Suppressor macrophage (primary cell): ENCODE results near the gene JPH3.

ENCODE experiments used
- DNase-seq, 4 experiments: peaks; one replicate each; pipeline ENCODE4 v3.0.0-alpha.2; 2020 to 2022

JPH3 gene

DNA sequence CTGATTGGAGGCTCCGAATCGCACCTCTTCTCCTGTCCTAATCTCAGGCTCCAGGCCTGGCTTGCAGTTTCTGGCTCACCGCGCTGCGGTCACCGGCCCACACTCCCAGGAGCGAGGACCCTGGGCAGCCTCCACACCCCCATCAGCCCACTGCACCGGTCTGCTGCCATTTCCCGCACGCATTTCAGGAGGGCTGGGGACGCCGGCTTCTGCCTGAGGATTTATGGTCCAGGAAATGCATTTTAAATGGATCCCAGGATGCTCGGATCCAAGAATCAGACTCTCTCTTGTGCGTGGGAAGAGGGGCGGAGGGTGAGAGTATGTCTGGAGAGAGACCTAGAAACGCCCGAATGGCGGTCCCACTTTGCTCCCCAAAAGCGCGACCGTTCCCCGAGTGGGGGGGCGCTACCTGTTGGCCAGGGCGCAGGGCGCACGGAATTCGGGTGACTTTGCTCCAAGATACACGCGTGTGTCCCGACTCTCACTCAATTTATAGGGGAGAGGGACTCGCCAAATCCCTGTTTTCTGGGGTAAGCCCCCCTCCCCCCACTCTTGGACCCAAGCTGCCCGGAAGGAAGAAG lies 817 bp upstream of the JPH3 start:
- DNase-seq = no peak

DNA sequence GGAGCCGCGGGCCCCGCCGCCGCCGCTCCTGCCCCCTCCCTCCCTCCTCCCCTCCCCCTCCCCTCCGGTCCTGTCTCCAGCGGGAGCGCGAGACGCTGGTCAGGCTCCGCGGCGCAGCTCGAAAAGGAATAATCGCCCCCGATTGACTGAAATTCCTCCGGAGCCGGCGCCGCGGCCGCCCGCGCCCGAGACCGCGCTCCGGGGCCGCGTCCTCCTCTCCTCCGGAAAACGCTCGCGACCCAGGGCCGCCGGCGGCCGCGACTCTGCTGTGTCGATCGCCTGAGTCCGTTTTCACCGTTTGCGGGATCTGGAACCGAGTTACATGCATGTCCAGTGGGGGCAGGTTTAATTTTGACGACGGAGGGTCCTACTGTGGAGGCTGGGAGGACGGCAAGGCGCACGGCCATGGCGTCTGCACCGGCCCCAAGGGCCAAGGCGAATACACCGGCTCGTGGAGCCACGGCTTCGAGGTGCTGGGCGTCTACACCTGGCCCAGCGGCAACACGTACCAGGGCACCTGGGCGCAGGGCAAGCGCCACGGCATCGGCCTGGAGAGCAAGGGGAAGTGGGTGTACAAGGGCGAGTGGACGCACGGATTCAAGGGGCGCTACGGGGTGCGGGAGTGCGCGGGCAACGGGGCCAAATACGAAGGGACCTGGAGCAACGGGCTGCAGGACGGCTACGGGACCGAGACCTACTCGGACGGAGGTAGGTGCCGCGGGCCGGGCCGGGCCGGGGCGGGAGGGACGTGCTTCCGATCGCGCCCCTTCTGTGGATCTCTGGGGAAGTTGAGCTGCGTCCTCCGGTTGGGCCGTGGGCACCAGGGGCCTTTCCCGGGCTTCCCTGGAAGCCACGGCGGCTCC lies 744 bp downstream of the JPH3 start:
- DNase-seq = no peak

DNA sequence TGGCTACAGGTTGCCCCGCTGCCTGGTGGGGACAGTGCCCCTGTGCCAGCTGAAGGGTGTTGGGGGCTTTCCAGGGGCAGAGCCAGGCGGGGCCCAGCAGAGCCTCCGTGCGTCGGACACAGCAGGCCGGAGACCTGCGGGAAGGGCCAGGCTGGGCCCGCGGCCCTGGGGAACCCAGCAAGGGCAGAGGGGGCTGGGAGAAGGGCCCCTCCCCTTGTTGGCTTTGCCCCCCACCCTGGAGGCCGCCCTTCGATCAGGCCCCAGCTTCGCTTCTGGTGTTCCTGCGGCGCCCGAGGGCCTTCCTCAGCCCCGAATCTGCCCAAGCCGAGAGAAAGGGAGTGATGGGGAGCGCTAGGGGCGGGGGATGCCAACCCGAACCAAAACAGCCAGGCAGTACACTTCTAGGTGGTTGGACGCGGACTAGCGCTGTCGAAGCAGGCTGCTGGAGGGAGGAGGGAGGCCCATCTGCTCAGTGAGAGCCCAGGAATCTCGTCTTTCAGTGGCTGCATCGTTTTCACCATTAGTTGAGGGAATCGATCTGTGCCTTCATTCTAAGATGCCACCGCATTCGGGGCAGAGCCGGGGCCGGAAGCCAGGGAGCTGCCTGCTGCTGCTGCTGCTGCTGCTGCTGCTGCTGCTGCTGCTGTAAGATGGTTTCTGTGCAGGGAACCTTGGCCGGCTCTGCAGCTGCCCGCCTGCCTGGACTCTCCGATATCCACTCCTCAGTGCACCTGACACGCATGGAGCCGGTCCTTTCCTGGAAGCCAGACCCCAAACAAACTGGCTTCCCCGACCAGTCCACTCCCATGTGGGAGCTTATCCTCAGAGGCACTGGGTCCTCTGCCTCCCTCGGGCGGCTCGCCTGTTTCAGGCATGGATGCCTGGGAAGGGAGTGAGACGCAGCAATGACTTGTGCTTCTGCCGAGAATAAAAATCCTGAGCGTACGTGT lies 1.7 kb downstream of the JPH3 start:
- DNase-seq = no peak

DNA sequence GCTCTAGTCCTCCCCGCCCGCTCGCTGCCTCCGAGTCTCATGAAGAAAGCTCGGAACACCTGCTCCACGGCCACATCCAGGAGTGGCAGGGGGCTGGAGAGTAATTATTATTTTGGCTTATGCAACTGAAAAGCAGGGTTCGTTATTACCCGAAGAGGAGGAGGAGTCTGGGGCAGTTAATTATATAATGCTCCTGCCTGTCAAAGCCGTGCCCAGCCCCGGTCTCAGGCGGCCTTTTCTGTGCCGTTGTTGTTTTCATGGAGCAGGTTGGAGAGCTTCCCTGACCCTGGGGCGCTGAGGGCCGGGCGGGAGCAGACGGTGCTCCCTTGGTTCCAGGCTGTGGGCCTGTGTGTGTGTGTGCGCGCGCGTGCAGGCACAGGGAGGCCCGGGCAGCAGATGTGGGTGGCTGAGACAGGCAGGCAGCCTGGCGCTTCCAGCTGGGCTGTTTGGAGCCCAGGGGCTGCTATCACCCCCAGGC lies 2.4 kb downstream of the JPH3 start:
- no peak for DNase-seq

DNA sequence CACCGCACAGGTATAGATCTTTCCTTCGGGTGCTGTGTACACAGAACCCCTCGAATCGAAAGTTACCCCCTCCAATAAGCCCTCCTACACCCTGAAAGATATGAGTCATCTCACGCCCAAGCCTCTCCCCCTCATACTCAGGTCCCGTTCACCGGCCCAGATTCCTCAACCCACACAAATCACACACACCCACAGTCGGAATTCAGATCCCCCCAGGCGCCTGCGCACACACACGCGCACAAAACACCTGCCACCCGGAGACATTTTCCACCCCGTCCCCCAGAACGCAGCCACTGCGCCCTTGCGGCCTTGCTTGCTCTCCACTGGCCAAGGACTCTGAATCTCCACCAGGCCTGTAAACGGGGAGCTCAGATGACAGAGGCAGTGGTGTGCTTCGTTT lies 4.9 kb downstream of the JPH3 start:
- no peak for DNase-seq

DNA sequence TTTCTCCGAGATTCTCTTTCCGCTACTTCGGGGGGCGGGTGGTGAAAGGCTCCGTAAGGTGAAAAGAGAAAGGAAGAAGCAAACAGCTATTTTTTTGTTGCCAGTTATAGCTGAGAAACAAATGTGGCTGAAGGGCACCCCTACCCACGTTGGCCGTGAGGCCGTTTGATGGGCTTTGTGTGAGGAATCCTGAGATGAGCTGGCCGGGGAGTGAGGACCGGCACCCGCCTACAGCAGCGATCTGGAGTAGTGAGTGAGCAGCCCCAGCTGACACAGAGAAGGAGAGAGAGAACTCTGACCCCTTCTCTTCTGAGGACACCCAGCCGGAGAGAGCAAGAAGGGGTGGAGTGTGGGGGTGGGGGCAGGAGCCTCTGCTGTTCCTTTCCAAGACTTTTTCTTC lies 5.6 kb downstream of the JPH3 start:
- no peak for DNase-seq

DNA sequence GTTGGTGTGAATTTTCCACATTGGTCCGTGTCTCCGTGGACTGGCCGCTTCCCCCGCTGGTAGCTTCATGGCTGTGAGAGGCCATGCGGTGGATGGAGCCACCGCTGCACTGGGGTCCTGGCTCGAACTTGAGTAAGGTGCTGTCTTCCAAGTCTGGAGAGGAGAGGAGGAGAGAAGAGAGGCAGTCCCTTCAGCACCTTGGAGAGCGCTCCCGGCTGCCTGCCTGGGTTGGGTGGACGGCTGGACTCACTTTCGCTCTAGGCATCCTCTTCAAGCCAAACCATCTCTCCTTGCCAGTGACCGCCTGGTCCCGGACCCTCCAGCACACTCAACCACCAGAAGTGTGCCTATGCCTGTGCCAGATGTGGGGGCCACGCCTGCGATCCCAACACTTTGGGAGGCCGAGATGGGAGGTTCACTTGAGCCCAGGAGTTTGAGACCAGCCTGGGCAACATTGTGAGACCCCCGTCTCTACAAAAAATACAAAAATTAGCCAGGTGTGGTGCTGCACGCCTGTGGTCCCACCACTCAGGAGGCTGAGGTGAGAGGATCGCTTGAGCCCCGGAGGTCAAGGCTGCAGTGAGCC lies 6.2 kb downstream of the JPH3 start:
- DNase-seq = peak; percentile 50 to 78 (median 62)

DNA sequence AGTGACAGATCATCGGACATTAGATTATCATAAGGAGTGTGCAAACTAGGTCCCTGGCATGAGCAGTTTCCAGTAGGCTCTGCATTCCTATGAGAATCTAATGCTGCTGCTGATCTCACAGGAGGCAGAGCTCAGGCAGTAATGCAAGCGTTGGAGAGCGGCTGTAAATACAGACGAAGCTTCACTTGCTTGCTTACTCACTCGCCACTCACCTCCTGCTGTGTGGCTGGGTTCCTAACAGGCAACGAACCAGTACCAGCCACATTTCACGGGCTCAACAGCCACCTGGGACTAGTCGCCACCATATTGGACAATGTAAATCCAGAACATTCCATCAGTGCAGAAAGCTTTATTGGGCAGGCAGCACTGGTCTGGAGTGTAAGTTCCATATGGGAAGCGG lies 7.7 kb downstream of the JPH3 start:
- DNase-seq = no peak

DNA sequence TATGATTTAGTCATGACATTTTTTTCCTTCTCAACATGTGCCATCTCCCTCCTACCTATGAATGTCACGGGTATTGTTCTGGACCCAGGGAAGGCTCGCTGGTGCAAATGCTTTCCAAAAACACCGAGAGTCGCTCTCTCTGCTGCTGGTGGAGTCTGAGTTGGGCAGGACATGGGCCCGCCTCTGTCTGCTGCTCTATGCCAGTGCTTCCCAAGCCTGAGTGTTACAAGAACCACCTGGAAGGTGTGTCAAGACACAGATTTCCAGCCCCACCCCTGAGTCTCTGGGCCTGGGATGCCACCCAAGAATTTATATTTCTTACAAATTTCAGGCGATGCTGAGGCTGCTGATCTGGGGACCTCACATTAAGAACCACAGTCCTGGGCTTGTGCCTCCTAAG lies 9.1 kb downstream of the JPH3 start:
- no peak for DNase-seq

DNA sequence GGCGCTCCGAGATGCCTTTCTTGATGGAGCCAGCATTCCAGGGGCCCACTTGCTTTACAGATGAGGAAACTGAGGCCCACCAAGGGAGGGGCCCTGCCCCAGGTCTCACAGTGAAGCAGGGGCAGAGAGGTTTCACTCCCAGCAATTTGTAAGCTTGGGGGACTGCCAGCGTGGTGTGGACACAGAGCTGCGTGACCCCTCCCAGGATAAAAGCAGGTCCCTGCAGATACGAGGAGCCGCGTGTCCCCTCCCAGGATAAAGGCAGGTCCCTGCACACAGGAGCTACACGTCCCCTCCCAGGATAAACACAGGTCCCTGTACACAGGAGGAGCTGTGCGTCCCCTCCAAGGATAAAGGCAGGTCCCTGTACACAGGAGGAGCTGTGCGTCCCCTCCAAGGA lies 11.7 kb downstream of the JPH3 start:
- no peak for DNase-seq

DNA sequence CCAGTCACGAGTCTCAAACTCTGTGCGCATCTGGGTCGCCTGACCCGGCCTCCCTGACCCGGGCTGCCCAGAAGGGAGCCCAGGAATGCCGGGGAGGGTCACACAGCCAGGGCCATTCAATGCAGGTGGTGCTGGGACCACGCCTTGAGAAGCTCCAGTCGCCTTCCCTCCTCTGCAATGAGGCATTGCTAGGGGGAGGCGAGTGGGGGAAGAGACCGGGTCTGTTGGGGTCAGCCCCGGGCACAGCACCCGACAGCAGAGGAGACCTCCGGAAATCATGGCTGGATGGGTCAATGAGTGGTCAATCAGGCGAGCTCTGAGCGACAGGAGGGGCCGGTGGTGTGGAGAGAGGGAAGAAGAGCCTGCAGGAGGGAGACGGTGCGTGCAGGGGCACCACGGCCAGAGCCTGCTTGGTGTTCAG lies 13.3 kb downstream of the JPH3 start:
- no peak for DNase-seq

DNA sequence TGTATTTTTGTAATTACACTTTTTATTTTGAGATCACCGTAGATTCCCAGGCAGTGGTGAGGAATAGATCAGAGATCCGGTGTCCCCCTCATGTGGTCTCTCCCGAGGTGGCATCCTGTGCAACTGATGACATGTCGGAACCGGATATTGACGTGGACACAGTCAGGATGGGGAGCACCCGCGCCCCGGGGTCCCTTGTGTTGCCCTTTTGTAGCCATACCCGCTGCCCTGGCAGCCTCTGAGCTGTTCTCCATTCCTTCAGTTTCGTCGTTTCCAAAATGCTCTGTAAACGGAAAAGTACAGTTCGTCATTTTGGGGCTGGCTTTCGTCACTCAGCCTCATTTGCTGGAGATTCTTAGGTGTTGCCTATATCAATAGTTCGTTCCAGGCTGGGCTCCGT lies 14.2 kb downstream of the JPH3 start:
- DNase-seq = no peak

DNA sequence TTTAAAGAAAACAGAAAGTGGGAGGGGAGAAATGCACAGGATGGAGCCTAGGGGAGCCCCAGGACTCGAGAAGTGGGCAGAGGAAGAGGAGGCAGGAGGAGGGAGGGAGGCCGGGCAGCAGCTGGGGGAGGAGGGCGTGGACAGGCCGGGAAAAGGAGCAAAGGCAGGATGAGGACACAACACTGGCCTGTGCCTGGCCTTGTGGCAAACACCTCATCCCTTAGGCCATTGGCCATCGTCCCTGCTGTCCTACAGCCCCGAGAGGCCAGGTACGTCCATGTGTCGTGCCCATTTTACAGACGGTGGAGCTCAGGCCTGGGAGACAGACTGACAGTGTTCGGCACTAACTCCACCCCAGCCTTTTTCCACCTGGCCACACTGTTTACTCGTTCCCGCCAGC lies 15.9 kb downstream of the JPH3 start:
- DNase-seq = no peak

DNA sequence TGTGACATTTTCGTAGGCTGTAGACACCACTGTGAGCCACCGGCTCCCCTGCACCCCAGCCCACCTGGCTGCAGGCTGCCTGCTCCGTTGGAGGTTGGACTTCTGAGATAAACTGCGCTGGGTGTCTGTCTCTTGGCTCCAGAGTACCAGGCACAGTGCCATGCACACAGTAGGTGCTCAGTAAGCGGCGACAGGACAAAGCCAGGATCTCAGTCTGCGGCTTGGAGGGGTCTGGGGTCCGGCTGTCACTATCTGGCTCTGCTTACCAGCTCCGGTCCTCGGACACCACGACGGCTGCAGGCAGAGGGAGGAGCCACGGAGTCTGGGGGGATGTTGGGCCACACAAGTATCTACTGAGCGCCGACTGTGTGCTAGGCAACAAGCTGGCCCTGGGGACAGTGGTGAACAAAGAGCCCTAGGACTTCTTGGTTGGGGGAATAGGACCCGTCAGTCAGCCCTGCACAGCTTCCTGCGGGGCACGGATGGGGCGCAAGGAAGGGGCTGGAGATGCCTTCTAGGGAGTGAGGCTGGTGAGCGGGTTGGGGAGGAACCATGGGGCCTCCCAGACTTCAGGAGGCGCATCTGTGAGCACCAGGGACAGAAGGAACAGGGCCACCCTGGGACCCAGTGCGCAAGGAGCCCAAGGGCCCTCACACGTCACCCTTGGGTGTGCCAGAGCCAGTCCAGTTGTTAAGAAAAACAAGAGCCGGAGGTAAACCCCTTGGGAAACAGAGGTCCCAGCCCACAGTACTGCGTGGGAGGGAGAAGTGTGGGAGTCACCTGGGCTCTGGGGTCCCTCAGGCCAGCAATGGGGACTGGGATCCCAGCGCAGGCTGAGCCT lies 17.3 kb downstream of the JPH3 start:
- DNase-seq = no peak

DNA sequence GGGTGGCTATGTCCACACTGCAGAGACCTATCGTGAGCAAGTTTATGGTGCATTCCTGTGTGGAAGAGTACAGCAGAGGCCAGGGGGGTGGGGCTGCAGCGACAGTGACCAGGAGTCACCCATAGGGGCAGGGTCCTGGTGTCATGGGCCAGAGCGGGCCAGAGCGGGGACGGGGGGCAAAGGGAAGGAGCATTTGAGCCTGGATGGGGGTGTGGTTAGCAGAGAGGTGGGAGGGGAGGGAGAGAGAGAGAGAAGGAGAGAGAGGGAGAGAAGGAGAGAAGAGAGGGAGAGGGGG lies 17.8 kb downstream of the JPH3 start:
- DNase-seq = no peak

DNA sequence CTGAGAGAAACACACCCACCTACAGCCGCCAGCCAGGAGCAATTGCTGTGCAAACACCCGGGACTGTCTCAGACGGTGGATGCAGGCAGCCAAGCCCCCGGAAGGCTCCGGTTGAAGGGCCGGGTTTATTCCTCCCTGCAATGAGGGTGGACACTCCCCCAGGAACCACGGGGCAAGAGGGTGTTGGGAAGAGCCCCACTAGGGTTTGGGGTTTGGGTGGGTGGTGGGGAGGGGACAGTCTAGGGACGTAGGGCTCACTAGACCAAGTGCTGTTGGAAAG lies 19.2 kb downstream of the JPH3 start:
- no peak for DNase-seq

DNA sequence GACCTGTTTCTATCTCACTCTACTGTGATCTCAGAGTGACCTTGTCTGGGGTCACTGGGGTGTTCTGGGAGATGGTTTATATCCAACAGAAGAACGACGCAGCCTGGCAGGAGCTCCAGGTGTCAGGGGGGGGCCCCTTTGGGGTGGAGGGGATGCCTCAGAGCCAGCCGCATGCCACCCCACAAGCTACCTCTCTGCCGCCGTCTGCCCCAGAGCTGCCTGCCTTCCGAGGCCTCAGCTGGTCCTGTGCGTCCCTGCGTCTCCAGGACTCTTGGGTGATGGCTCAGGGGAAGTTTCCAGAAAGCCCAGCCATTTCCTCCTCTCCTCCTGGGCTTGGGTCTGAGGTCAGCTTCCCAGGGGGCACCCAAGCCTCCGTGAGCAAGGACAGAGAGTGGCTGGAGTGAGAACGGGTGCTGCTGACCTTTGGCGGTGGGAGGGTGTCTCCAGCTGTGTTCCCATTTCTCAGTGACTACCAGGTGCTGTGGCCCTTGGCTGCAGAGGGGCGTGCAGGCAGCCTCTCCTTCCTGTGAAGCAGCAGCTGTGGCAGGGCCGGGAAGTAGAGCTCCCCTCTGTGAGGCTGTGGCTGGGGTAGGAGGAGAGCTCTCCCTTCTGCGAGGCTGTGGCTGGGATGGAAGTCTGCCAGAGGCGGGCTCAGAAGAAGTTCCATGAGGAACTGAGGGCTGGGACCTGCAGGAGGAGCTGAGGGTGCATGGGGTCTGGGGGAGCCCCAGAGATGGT lies 19.8 kb downstream of the JPH3 start:
- no peak for DNase-seq

DNA sequence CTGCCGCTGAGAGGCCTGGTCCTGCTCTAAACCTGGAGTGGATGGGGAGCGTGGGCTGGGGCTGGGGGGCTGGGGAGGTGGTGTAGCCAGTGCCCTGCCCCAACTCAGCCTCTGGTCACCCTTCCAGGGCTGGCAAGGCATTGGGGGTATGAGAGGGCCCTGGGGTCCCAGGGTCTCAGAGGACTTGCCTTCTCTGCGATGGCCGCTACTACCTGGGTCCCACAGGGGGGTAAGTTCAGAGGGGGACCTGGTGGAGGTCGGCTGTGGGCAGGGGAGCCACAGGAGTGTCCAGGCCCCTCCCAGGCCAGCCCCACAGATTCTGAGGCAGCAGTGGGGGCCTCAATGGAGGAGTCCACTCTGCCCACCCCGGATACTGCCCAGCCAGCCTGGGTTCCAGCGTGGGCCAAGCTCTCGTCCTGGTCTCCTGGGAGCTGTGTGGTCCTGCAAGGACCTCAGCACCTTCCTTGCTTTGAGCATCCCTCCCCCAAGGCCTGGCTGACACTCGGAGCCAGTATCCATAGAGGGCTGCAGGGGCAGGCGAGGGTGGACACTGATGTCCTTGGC lies 20.5 kb downstream of the JPH3 start:
- DNase-seq = no peak

DNA sequence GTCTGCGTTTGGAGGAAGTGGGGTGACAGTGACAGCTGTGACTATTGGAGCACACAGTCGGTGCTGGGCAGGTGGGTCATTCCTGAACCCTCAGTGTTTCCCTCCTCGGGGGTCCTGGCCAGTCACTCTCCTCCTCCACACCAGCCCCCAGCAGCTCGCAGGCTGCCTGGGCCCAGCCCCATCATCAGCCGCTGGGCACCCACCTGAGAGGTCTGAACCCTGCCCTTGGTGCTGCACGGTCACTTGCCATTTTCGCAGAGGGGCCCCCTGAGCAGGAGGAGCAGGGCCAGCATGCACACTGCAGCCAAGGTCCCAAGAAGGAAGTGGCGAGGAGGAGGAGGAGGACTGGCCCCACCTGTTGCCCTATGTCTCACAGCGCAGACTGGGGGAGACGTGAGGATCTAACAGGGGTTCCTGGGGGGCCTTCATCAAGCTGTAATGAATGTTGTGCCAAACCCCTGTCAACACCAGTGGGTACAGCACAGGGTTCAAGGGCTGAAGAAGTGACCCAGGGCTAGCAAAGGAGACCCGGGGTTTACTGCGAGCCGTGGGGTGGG lies 23.0 kb downstream of the JPH3 start:
- no peak for DNase-seq

DNA sequence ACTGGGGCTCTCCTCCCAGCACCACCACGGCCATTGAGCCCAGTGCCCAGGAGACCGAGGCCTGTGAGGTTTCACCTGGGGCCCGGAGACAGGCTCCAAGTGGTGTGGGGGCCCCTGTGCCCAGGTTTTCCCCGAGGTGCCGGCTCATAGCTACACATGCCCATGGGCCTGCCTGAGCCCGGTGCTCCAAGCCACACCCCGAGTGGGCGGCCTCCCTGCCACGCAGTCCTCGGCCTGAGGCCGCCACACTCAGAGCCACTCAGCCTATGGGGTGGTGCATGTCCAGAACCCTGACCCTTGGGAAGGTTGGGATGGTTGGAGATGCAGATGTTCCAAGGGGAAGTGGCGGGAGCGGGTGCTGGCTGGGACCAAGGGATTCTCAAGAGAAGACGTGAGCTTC lies 24.1 kb downstream of the JPH3 start:
- DNase-seq = no peak

DNA sequence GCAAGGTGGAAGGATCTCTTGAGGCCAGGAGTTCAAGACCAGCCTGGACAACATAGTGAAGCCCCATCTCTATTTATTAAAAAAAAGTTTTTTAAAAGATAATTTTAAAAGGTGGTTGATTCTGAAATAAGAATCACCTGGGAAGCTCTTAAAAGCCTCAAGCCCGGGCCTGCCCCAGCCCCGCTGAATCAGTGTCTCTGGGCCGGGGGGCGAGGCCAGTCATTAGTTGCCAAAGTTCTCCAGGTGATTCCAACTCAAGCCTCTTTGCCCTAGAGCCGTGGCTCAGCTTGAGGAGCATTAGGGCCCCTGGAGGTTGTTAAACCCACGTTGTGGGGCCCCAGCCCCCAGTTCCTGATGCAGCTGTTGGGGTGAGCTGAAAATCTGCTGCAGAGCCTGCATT lies 24.6 kb downstream of the JPH3 start:
- DNase-seq = no peak
